ENCODE measurements around the gene OAF.
"Not testable (repeated sequence)": the region's sequence is repeated elsewhere in the genome, so short reads cannot be mapped to it uniquely, and the experiment has no call there.

OAF gene

GRCh38 chr11:120210626-120211521, at the start of gene OAF:
Gene OAF (plus strand): TSS chr11:120211032. CDS start chr11:120211280, 248 bp downstream.
- in situ Hi-C loops (cut with MboI; ENCODE audit: low sequenced_read_pairs) = no loop called here

DNA sequence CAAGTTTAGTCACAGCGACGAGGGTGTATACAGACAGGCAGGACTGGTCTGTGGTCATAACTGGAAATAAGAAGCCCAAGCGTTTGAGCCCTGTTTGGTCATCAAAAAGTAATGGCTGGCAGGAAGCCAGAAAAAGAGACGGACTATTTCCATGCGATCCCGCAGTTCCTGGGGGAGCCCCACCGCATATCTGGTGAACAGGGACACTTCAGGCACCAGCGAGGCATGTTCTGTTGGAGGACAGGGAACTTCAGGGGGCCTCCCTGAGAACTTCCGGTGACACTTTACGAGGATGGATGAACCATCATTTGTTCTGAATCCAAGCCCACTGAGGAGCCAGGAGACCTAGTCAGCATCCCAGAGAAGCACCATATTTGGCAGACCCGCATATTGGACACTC, 43.2 kb upstream of the OAF start:
- in situ Hi-C loops (cut with MboI; ENCODE audit: low sequenced_read_pairs) = no loop called here

DNA sequence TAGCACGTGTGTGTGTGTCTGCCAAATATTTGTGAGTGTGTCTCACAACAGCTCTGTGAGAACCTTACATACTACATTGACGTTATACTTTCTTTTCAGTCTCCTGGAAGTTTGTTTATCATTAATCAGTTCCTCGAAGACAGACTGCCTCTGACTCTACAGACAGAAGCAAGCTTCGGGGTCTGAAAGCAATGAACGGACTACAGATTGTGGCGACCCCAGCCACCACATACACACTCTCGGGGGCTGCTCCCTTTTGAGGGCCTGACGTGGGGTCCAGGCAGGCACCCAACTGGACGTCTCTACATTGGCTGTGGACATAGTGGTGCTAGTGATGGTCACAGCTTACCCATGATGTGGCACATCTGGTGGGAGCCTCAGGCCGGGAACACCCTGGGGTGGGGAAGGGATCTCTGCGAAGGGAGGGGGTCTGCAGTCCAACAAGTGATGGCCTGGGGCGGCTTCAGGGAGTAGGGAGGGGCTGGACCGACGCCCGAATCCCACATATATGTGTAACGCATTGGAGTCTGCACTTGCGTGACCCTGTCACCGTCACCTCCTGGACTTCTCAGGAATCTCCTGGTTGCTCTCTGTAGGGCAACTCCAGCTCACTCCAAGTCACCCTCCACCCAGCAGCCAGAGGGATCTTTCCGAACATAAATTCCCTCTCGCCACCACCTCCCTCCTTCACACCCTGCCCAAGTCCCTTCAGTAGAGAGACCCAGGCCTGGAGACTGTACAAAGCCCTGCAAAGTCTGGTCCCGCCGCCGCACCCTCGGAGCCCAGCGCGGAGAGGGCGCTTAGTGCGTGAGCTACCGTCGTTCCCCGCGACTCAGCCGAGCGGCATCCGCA, 42.5 kb upstream of the OAF start:
- in situ Hi-C loops (cut with MboI; ENCODE audit: low sequenced_read_pairs) = no loop called here

DNA sequence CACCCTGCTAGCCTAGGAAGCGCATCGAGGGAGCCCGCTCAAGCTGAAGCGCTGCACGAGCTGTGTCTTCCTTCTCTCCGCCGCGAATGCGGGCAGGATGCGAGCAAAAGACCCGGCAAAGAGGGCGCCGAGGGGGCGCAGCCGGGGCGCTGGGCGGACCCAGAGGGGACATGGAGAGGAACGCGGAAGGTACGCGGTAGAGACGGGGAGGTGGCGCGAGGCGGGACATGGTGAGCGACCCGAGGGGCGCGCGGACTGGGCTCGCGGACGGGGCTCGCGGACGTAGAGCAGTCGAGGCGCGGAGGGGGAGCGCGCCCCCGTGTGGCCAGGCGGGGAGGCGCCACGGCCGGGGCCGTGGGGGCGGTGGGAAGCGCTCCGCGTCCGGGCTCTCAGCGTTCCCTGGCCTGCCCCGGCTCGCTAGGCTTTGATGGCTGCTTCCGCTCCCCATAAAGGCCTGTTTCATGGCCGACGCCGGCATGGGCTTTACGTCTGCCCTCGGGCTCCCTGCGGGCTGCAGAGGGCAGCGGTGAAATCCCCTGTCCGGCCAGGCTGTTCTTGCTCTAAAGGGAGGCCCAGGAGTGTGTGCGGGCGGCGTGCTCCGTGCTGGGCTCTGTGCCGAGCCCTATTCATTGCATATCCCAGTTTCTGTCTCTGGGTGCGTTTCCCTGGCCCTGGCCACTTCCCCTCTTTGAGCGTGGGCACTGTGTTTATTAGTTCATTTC, 41.7 kb upstream of the OAF start:
- in situ Hi-C loops (cut with MboI; ENCODE audit: low sequenced_read_pairs) = no loop called here

DNA sequence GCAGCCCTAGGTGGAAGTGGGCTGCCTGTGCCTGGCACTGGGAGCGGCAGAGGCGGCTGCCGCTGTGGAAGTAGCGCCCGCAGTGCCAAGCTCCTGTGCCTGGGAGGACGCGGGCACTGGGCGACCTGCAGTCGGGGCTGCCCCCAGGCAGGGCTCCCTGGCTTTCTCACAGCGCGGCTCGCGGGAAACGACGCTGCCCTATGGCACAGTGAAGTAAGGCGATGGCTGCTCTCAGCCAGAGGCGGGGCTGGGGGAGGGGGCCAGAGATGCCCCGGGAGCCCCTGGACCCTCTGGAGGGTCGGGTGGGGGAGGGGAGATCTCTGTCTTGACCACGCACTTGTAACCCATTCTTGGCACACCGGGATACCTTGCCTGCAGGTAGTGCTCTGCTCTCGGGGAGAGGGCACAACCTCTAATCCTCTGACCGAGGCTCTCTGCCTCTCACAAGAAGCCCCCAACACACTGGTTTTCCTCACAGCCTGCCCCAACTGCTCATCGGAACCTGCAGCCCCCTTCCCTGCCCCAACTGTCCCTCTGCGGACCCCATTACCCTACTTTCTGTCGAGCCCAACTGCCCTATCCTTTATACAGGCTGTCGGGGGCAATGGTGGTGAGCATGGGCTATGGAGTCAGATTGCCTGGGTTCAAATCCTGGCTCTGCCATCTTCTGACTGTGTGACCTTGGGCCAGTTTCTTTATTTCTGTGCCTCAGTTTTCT, 40.7 kb upstream of the OAF start:
- in situ Hi-C loops (cut with MboI; ENCODE audit: low sequenced_read_pairs) = no loop called here

- in situ Hi-C loops (cut with MboI; ENCODE audit: low sequenced_read_pairs) = no loop called here
Observed at GRCh38 chr11:120170741-120171261, 40.0 kb upstream of the OAF start.

DNA sequence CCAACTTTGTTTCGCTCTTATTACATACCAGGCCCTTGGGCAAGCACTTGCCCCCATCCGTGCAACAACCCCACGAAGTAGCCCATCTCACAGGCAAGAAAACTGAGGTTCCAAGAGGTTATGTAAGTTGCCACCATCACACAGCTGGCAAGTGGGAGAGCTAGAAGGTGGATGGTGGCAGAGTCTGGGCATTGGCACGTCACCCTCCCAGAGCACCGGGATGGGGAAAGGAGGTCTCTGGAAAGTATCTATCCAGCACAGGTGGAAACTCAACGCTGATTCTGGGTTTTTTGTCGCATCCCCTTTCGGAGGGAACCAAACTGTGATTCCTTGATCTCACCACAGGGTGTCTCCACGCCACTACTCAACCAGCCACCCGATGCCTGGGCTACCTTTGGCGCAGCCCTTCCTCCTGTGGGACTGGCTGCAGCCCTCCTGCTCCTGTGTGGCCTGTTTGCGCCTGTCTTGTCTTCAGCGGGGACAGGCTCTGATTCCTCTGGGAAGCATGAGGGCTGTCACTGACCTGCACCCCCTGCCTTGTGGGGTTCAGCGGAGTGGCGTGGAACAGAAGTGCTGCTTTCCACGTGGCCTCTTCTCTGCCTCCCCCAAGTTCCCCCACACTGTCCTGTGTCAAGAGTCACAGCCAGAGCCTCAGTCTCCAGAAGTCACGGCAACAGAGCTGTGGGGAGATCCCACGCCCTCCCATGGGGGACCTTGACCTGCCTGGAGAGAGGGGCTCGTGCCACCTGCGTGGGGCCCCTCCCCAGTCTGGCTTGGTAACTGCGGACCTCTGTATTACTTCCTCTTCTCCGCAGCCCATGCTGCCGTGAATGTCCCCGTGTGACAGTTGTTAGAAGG, 38.5 kb upstream of the OAF start:
- in situ Hi-C loops (cut with MboI; ENCODE audit: low sequenced_read_pairs) = no loop called here

DNA sequence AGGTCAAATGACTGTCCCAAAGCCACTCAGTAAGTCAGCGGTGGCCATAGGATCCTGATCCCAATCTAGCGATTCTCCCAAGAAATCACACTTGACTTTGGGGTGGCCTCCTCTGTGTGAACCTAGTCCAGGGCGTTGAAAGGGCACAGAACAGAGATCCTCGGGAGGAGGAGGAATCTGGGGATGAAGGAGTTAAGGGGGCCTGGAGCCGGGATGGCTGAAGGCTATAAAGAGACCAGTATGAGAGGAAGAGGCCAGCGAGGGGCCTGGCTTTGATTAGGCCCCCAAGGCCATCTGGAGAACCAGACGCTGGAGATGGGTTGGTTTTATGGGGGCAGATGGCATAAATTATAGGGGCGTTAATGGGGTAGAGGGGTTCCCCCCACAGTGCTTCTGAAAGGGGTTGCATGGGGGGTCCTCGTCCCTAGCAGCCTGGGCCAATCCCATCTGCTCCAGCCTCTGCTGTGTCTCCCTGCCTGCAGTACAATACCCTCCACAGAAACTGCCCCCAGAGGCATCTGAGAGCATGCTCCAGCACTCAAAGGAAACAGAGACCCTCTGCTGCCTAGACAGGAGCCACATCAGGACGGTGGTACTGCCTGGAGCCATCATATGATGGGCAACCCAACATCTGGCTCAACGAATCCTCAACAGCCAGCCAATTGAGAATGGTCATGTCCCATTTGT, 37.7 kb upstream of the OAF start:
- in situ Hi-C loops (cut with MboI; ENCODE audit: low sequenced_read_pairs) = no loop called here

DNA sequence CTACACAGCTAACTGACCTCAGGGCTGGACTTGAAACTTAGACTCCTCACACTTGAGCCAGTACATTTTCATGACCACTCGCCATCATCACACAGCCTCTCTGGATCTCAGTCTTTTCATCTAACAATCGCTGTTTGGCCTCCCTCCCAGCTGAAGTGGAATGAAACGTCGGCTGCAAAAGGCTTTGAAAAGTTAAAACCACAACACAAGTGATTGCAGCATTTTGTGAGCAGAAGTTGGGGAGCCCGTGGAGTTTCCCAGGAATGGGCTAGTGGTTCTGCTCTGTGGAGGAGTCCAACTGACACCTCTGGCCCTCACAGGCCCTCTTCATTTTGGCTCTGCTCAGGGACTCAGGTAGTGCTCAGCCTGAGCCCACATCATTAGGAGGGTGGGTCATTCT, 37.0 kb upstream of the OAF start:
- in situ Hi-C loops (cut with MboI; ENCODE audit: low sequenced_read_pairs) = no loop called here

GRCh38 chr11:120174866-120175265, 36.0 kb upstream of the OAF start:
- in situ Hi-C loops (cut with MboI; ENCODE audit: low sequenced_read_pairs) = no loop called here

DNA sequence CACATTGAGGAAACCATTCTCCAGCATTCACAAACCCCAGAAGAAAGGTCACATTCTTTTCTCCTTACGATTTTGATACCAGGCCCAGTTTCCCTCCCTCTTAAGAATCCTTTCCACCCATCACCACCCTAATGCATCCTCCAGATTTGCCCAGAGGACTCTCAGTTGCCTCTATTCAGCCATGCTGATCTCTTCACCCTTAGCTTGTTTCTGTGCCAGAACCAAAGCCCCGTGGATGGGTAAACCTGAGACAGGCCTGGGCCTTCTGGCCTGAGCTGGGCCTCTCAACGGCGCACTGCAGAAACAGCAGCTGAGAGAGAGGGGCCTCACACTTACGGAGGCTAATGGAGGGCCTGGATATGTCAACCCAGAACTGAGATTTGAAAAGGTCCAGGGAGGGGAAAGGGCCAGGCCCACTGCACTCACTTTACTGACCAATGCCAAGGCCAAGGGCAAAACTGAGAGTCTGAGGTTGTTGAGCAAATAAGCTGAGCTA, 32.2 kb upstream of the OAF start:
- in situ Hi-C loops (cut with MboI; ENCODE audit: low sequenced_read_pairs) = no loop called here

GRCh38 chr11:120179057-120179672, 31.7 kb upstream of the OAF start:
- in situ Hi-C loops (cut with MboI; ENCODE audit: low sequenced_read_pairs) = no loop called here

DNA sequence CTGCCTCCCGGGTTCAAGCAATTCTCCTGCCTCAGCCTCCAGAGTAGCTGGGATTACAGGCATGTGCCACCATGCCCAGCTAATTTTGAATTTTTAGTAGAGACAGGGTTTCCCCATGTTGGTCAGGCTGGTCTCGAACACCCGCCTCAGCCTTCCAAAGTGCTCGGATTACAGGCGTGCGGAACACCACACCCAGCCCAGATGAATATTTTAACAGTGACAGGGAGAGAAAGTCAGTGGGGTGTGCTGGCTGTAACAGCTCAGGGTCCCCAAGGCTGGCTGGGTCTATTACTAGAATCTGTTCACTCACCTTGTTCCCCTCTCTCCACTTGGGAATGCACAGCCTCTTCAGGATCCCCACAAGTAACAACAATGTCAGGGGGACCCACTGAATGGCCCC, 30.8 kb upstream of the OAF start:
- in situ Hi-C loops (cut with MboI; ENCODE audit: low sequenced_read_pairs) = not testable (repeated sequence)

GRCh38 chr11:120180551-120181232, 30.1 kb upstream of the OAF start:
- in situ Hi-C loops (cut with MboI; ENCODE audit: low sequenced_read_pairs) = no loop called here

DNA sequence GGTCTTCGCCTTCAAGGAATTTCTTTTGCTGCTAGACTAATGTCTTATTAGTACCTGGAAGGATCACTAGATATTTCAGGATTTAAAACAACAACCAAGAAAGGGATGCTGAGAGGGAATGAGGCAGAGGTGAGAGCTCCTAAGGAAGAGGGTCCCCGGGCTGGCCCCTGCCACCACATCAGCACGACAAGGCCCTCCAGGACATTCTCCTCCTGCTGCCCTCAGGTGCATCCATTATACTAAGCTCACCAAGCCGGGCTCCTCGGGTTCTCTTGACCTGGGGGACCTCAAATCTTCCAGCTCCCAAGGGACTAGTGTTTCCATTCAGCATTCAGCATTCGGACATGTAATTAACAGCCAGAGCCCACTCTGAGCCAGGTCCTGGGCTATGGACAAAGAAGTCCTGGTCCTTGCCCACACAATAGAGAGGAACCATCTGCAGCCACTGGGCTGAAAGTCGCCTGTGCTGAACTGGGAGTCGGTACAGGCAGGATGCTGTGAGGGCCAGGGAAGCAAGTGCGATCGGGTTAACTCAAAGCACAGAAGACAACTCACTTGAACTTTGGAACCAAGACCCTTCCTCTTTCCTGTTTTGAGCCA, 29.4 kb upstream of the OAF start:
- in situ Hi-C loops (cut with MboI; ENCODE audit: low sequenced_read_pairs) = no loop called here

DNA sequence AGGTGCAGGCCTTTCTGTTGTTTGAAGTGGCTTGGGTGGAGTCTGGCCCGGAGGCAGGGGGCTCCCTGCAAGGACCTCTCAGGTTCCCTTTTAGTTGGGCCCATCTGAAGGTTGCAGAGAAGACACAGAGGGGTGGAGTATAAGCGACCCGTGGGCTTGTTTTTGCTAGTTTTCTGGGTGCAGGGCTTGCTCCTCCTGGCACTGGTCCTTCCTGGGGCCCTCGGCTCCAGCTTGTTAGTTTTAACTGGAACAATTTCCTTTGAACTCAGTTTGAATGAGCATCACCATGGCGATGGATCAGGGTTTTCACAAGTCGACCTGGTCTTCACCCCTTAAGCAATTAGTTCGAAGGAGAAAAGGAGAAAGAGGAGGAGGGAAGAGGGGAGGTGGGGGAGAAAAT, 28.5 kb upstream of the OAF start:
- in situ Hi-C loops (cut with MboI; ENCODE audit: low sequenced_read_pairs) = no loop called here

GRCh38 chr11:120182790-120183491, 27.9 kb upstream of the OAF start:
- in situ Hi-C loops (cut with MboI; ENCODE audit: low sequenced_read_pairs) = no loop called here

All from hTERT RPE-1 (cell line).